ENCODE results near the gene TMEM252. TPM values are rescaled to one million over a fixed set of nuclear protein-coding genes. Genes with fewer than 3 reads are reported as not detected.

TMEM252 gene
- total RNA-seq, 1 donor from 2014 or later: not detected

DNA sequence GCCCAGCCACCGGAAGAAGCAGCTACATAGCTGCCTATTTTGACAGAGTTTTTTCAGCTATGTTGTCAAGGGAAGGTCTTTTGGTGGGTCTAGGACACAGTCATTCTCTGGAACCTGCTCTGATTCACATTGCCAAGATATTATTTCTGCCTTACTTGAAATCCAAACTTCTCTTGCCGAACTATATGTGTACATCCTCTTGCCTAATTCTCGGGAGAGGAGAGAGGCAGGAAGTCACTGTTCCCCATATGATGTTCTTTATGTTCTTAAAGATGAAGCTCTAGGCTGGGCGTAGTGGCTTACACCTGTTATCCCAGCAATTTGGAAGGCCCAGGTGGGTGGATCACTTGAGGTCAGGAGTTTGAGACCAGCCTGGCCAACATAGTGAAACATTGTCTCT lies 8.6 kb downstream of the TMEM252 start:
- Mint-ChIP-seq H3K27ac (ENCODE audit: unreplicated experiment) (no peak overlapping the region), H3K9me3 (ENCODE audit: unreplicated experiment) (no peaks in the 10 kb centered on the region), H3K36me3 (ENCODE audit: low read depth, unreplicated experiment) (no peaks in the 10 kb centered on the region), H3K4me3 (ENCODE audit: unreplicated experiment) (no peak overlapping the region), H3K27me3 (ENCODE audit: unreplicated experiment) (peaks cover 4% of the 10 kb centered on the region), H3K4me1 (ENCODE audit: unreplicated experiment) (peaks cover 14% of the 10 kb centered on the region)
- TF ChIP-seq, protein P1, sequence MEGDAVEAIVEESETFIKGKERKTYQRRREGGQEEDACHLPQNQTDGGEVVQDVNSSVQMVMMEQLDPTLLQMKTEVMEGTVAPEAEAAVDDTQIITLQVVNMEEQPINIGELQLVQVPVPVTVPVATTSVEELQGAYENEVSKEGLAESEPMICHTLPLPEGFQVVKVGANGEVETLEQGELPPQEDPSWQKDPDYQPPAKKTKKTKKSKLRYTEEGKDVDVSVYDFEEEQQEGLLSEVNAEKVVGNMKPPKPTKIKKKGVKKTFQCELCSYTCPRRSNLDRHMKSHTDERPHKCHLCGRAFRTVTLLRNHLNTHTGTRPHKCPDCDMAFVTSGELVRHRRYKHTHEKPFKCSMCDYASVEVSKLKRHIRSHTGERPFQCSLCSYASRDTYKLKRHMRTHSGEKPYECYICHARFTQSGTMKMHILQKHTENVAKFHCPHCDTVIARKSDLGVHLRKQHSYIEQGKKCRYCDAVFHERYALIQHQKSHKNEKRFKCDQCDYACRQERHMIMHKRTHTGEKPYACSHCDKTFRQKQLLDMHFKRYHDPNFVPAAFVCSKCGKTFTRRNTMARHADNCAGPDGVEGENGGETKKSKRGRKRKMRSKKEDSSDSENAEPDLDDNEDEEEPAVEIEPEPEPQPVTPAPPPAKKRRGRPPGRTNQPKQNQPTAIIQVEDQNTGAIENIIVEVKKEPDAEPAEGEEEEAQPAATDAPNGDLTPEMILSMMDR (IDR thresholded peaks at IDR 0.05; ENCODE audit: unreplicated experiment): no peak
- DNase-seq (ENCODE audit: low spot score): no peak

DNA sequence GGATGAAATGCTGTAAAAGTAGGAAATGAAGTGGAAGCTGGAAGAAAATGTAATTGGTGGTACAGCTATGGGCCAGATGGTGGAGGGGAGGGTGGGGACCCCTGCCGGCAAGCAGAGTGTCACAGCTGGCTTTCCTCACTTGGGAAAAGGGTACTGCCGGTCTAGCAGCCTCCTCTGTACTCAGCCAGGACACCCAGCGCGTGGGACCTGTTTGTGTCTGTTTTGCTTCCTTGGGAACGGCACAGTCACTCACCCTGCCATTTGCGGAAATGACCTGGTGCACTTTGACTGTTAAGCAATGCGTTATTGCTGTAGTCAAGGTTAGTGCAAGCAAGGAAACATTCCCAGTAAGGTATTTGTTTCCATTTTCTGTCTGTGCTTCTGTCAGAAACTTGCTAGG lies 10.1 kb downstream of the TMEM252 start:
- TF ChIP-seq, protein P1 (IDR thresholded peaks at IDR 0.05; ENCODE audit: unreplicated experiment): no peak
- Mint-ChIP-seq H3K27me3 (ENCODE audit: unreplicated experiment) (peaks cover 4% of the 10 kb centered on the region), H3K36me3 (ENCODE audit: low read depth, unreplicated experiment) (no peaks in the 10 kb centered on the region), H3K27ac (ENCODE audit: unreplicated experiment) (no peak overlapping the region), H3K4me3 (ENCODE audit: unreplicated experiment) (no peak overlapping the region), H3K4me1 (ENCODE audit: unreplicated experiment) (peaks cover 14% of the 10 kb centered on the region), H3K9me3 (ENCODE audit: unreplicated experiment) (no peaks in the 10 kb centered on the region)
- DNase-seq (ENCODE audit: low spot score): peak; percentile 36

GRCh38 chr9:68523367-68523936 lies 17.2 kb downstream of the TMEM252 start:
- H3K27me3 Mint-ChIP-seq (ENCODE audit: unreplicated experiment): peaks cover 2% of the 10 kb centered on the region
- no peak overlapping the region for H3K4me3 Mint-ChIP-seq (ENCODE audit: unreplicated experiment)
- DNase-seq (ENCODE audit: low spot score): no peak
- H3K4me1 Mint-ChIP-seq (ENCODE audit: unreplicated experiment): peaks cover 8% of the 10 kb centered on the region
- H3K9me3 Mint-ChIP-seq (ENCODE audit: unreplicated experiment): no peaks in the 10 kb centered on the region
- no peak overlapping the region for H3K27ac Mint-ChIP-seq (ENCODE audit: unreplicated experiment)
- no peaks in the 10 kb centered on the region for H3K36me3 Mint-ChIP-seq (ENCODE audit: low read depth, unreplicated experiment)
- TF ChIP-seq, protein P1 (IDR thresholded peaks at IDR 0.05; ENCODE audit: unreplicated experiment): no peak

- H3K27ac Mint-ChIP-seq (ENCODE audit: unreplicated experiment): no peak overlapping the region
- H3K9me3 Mint-ChIP-seq (ENCODE audit: unreplicated experiment): no peaks in the 10 kb centered on the region
- peaks cover 2% of the 10 kb centered on the region for H3K27me3 Mint-ChIP-seq (ENCODE audit: unreplicated experiment)
- DNase-seq (ENCODE audit: low spot score): no peak
- peaks cover 8% of the 10 kb centered on the region for H3K4me1 Mint-ChIP-seq (ENCODE audit: unreplicated experiment)
- no peak overlapping the region for H3K4me3 Mint-ChIP-seq (ENCODE audit: unreplicated experiment)
- TF ChIP-seq, protein P1 (IDR thresholded peaks at IDR 0.05; ENCODE audit: unreplicated experiment): no peak
- H3K36me3 Mint-ChIP-seq (ENCODE audit: low read depth, unreplicated experiment): no peaks in the 10 kb centered on the region
Measured at GRCh38 chr9:68522954-68523353, 17.7 kb downstream of the TMEM252 start.

DNA sequence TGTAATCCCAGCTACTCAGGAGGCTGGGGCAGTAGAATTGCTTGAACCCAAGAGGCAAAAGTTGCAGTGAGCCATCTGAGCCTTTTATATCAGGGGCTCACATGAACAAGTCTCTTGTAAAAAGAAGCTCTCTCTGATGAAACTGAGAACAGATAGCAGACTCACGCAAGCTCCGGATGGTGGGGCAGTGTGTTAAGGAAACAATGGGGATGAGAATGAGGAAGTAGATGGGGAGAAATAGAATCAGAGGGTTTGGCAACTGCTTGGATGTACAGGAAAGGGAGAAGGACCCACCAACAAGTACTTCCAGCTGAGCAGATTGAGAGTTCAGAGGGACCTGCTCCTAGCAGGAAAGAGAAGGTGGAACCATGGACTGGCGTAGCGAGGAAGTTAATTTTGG lies 18.6 kb downstream of the TMEM252 start:
- TF ChIP-seq, protein P1 (IDR thresholded peaks at IDR 0.05; ENCODE audit: unreplicated experiment): no peak
- Mint-ChIP-seq H3K4me3 (ENCODE audit: unreplicated experiment) (no peak overlapping the region), H3K9me3 (ENCODE audit: unreplicated experiment) (no peaks in the 10 kb centered on the region), H3K27me3 (ENCODE audit: unreplicated experiment) (no peaks in the 10 kb centered on the region), H3K27ac (ENCODE audit: unreplicated experiment) (no peak overlapping the region), H3K36me3 (ENCODE audit: low read depth, unreplicated experiment) (no peaks in the 10 kb centered on the region), H3K4me1 (ENCODE audit: unreplicated experiment) (peaks cover 3% of the 10 kb centered on the region)
- DNase-seq (ENCODE audit: low spot score): no peak
